Endodermal cell (in vitro differentiated cells): ENCODE data around the gene SLC4A4. TPM values are rescaled to one million over a fixed set of nuclear protein-coding genes. Genes with fewer than 3 reads are reported as not detected.

ENCODE experiments used
- DNase-seq: peaks from one replicate; pipeline ENCODE4 v3.0.0-alpha.2; 2017
- H3K27ac ChIP-seq: 2 replicates; pipeline ENCODE4 v1.5.1; 2013; ENCODE audit warnings: mild to moderate bottlenecking, low read depth, low read length, moderate library complexity
- H3K27me3 ChIP-seq: 2 replicates; pipeline ENCODE4 v1.6.1; 2013; ENCODE audit warnings: mild to moderate bottlenecking, low read length, moderate library complexity; ENCODE audit not compliant: insufficient read depth, control insufficient read depth, poor library complexity, severe bottlenecking
- H3K36me3 ChIP-seq: 2 replicates; pipeline ENCODE4 v1.7.0; 2013; ENCODE audit warnings: mild to moderate bottlenecking, low read length, moderate library complexity; ENCODE audit not compliant: control insufficient read depth, insufficient read depth
- H3K4me1 ChIP-seq: one replicate; pipeline ENCODE4 v1.7.0; 2013; ENCODE audit warnings: low read length; ENCODE audit not compliant: control insufficient read depth, insufficient read depth
- H3K4me3 ChIP-seq: 2 replicates; pipeline ENCODE4 v1.5.1; 2013; ENCODE audit warnings: mild to moderate bottlenecking, low read length, moderate library complexity
- H3K9ac ChIP-seq: 2 replicates; pipeline ENCODE4 v1.6.1; 2013; ENCODE audit warnings: mild to moderate bottlenecking, low read length, moderate library complexity; ENCODE audit not compliant: poor library complexity, severe bottlenecking; ENCODE audit errors: extremely low read depth
- H3K9me3 ChIP-seq: 2 replicates; pipeline ENCODE4 v1.6.1; 2013; ENCODE audit warnings: mild to moderate bottlenecking, low read length, moderate library complexity; ENCODE audit not compliant: control insufficient read depth
- H3K27ac Mint-ChIP-seq: 2 replicates; pipeline ENCODE4 v1.8.0; 2020; ENCODE audit warnings: mixed read lengths
- H3K27me3 Mint-ChIP-seq: 2 replicates; pipeline ENCODE4 v1.8.0; 2021; ENCODE audit warnings: mild to moderate bottlenecking, mixed read lengths; ENCODE audit not compliant: insufficient read depth
- H3K36me3 Mint-ChIP-seq: 2 replicates; pipeline ENCODE4 v1.8.0; 2020; ENCODE audit warnings: low read depth, mixed read lengths
- H3K4me1 Mint-ChIP-seq: 2 replicates; pipeline ENCODE4 v1.8.0; 2020; ENCODE audit warnings: mixed read lengths
- H3K4me3 Mint-ChIP-seq: 2 replicates; pipeline ENCODE4 v1.8.0; 2020; ENCODE audit warnings: mild to moderate bottlenecking, moderate library complexity, mixed read lengths
- H3K9me3 Mint-ChIP-seq: 2 replicates; pipeline ENCODE4 v1.8.0; 2020; ENCODE audit warnings: mild to moderate bottlenecking, mixed read lengths
- CTCF ChIP-seq: fragments of 200-600 bp; sonication (generic); conservative IDR thresholded peaks from 2 replicates; pipeline ENCODE4 v1.5.0; 2021; ENCODE audit warnings: antibody characterized with exemption, mild to moderate bottlenecking
- WGBS, 2 experiments: methylation state at CpG; one replicate each; pipeline versions ENCODE4 v1.1.5 to v1.1.7; 2013; ENCODE audit warnings: missing lambda C conversion rate in 2 of 2, mixed read lengths in 1 of 2; ENCODE audit not compliant: insufficient coverage in 1 of 2, insufficient read length in 1 of 2; 5-methylcytosine and 5-hydroxymethylcytosine counted together
- total RNA-seq, 2 donors: library from RNA; stranded (reverse); fragmentation: NEBNext Ultra II Directional in 1 of 2; extraction: Animal tissue kit (Norgen Biotek cat#: 25700) in 1 of 2; gene quantifications; 2 replicates in 1 of 2; 3 replicates in 1 of 2; pipeline ENCODE4 v1.2.1, GENCODE V29; 2021

Gene SLC4A4
- total RNA-seq, 2 donors from 2014 or later: 3.3 to 3.8 TPM

GRCh38 chr4:71466775-71467174, 128.0 kb downstream of the SLC4A4 start:
- no peak for DNase-seq
- H3K4me3 Mint-ChIP-seq: no peak overlapping the region
- no peaks in the 10 kb centered on the region for H3K9me3 Mint-ChIP-seq
- H3K4me1 Mint-ChIP-seq: peaks cover 1% of the 10 kb centered on the region
- no peaks in the 10 kb centered on the region for H3K36me3 Mint-ChIP-seq
- Histone ChIP-seq H3K36me3 (no peaks in the 10 kb centered on the region), H3K9ac (no peak overlapping the region), H3K9me3 (no peaks in the 10 kb centered on the region), H3K27ac (no peak overlapping the region), H3K27me3 (no peaks in the 10 kb centered on the region), H3K4me3 (no peak overlapping the region), H3K4me1 (no peaks in the 10 kb centered on the region)
- no peak for TF ChIP-seq CTCF
- no peak overlapping the region for H3K27ac Mint-ChIP-seq
- no peaks in the 10 kb centered on the region for H3K27me3 Mint-ChIP-seq
- WGBS, 2 experiments: 60 to 76% methylated on average over 1 to 3 of the region's 3 CpGs

- Histone ChIP-seq H3K4me3 (no peak overlapping the region), H3K9me3 (no peaks in the 10 kb centered on the region), H3K27ac (no peak overlapping the region), H3K36me3 (no peaks in the 10 kb centered on the region), H3K9ac (no peak overlapping the region), H3K4me1 (no peaks in the 10 kb centered on the region), H3K27me3 (no peaks in the 10 kb centered on the region)
- WGBS, 2 experiments: 85% methylated on average over 2 of the region's 2 CpGs; no CpG with 5 or more reads in 1 of the 2 experiments
- no peak overlapping the region for H3K27ac Mint-ChIP-seq
- DNase-seq: no peak
- no peaks in the 10 kb centered on the region for H3K9me3 Mint-ChIP-seq
- H3K4me1 Mint-ChIP-seq: peaks cover 1% of the 10 kb centered on the region
- no peak for TF ChIP-seq CTCF
- no peak overlapping the region for H3K4me3 Mint-ChIP-seq
- no peaks in the 10 kb centered on the region for H3K36me3 Mint-ChIP-seq
- H3K27me3 Mint-ChIP-seq: no peaks in the 10 kb centered on the region
Observed at GRCh38 chr4:71468116-71468710, 129.4 kb downstream of the SLC4A4 start.

DNA sequence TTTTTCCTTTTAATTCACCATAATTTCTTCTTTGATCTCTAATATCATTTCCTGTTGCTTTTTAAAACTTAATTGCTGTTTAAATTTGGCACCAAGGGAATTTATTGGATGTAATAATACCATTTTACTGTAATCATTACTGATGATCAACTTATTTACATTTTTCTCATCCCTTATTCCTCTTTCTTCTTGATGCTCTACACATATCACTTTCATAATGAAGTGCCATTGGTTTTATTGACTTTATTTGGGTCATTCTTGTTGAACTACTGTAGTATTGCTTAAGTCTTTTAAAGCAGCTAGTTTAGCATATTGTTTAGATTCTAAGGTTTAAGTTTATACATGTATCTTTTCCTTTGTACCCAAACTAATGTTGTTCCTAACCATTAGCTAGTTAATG, 130.7 kb downstream of the SLC4A4 start:
- Histone ChIP-seq H3K27ac (no peak overlapping the region), H3K4me1 (no peaks in the 10 kb centered on the region), H3K4me3 (no peak overlapping the region), H3K36me3 (no peaks in the 10 kb centered on the region), H3K9ac (no peak overlapping the region), H3K9me3 (no peaks in the 10 kb centered on the region), H3K27me3 (no peaks in the 10 kb centered on the region)
- Mint-ChIP-seq H3K4me1 (peaks cover 1% of the 10 kb centered on the region), H3K4me3 (no peak overlapping the region), H3K27ac (no peak overlapping the region), H3K36me3 (no peaks in the 10 kb centered on the region), H3K27me3 (no peaks in the 10 kb centered on the region), H3K9me3 (no peaks in the 10 kb centered on the region)
- TF ChIP-seq CTCF: no peak
- DNase-seq: no peak
